ENCODE measurements around the gene OSBPL3.

GRCh38 chr7:24962418-24962962 lies 17.5 kb downstream of the OSBPL3 start:
- no peak for TF ChIP-seq ZNF747 (tag by site-specific recombination; IDR thresholded peaks at IDR 0.05)
- no peak for TF ChIP-seq CTCF (tag by site-specific recombination; IDR thresholded peaks at IDR 0.05)
- no peak for TF ChIP-seq PRDM6 (tag by site-specific recombination; IDR thresholded peaks at IDR 0.05)
- no peak for TF ChIP-seq ZNF214 (tag by site-specific recombination; IDR thresholded peaks at IDR 0.05; ENCODE audit: borderline replicate concordance)
- no peak for TF ChIP-seq PBX3 (CRISPR knock-in tag; IDR thresholded peaks at IDR 0.05)
- no peak for TF ChIP-seq ELK4 (IDR thresholded peaks at IDR 0.05; ENCODE audit: borderline replicate concordance, low read depth, low read length)
- TF ChIP-seq ZNF777 (tag by site-specific recombination; IDR thresholded peaks at IDR 0.05; ENCODE audit: borderline replicate concordance): no peak
- TF ChIP-seq YY1 (tag by site-specific recombination; IDR thresholded peaks at IDR 0.05): no peak
- TF ChIP-seq ZNF292 (tag by site-specific recombination; IDR thresholded peaks at IDR 0.05; ENCODE audit: borderline replicate concordance, low read depth): no peak
- no peak for TF ChIP-seq ZNF670 (tag by site-specific recombination; IDR thresholded peaks at IDR 0.05; ENCODE audit: low read depth)
- TF ChIP-seq ZBTB21 (tag by site-specific recombination; IDR thresholded peaks at IDR 0.05): no peak
- TF ChIP-seq REST (tag by site-specific recombination; IDR thresholded peaks at IDR 0.05): no peak

Data from HEK293 (cell line).